T-helper 1 cell (primary cell): Measurements from ENCODE around the gene CHEK1.
"Not testable (repeated sequence)": the region's sequence is repeated elsewhere in the genome, so short reads cannot be mapped to it uniquely, and the experiment has no call there.

Experiments
- DNase-seq, 5 donors: peaks; one replicate each; pipeline ENCODE4 v3.0.0-alpha.2; 2012 to 2020

The CHEK1 gene

DNA sequence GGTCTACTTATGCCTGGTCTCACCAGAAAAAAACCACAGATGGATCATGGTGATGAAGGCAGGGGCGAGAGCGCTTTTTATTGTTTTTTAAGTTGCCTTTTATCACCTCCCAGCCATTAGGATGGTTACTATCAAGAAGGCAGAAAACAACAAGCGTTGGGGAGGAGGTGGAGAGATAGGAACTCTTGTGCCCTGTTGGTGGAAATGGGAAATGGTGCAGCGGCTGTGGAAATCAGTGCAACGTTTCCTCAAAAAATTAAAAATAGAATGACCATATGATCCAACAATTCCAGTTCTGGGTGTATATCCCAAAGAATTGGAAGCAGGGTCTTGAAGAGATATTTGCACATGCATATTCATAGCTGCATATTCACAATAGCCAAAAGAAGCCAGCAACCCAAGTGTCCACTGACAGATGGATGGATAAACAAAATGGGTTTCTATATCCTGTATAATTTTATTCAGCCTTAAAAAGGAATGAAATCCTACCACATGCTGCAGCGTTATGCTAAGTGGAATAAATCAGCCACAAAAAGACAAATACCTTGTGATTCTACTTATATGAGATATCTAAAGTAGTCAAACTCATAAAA lies 76.2 kb downstream of the CHEK1 start:
- DNase-seq, result no peak

DNA sequence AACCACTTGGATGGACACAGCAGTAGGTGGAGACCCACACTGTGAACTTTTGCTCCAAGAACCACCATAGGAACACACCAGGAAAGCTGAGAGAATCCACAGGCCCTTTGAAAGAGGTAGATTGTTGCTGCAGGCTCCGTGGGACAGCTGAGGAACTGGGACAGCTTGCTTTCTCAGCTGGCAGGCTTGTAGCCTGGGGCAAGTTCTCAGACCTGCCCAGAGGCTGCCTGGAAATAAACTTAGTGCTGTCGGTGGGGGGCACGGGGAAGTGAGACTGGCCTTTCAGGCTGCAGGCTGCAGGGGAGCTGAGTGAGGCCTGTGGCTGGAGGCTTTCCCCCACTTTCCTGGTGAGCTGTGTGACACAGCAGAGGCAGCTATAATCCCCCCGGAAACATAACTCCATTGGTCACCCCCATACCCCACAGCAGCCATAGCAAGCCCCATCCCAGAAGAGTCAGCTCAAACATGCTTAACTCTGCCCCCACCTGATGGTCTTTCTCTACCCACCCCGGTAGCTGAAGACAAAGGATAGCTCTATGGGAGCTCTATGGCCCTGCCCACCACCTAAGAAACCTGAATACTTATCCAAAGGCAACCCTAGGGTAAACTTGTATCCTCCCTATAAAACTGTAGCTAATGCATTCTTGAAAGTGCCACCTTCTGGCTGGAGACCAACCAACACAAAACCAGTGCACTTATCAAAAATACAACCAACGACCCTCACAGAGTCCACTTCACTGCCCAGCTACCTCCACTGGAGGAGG lies 77.1 kb downstream of the CHEK1 start:
- DNase-seq, result no peak

DNA sequence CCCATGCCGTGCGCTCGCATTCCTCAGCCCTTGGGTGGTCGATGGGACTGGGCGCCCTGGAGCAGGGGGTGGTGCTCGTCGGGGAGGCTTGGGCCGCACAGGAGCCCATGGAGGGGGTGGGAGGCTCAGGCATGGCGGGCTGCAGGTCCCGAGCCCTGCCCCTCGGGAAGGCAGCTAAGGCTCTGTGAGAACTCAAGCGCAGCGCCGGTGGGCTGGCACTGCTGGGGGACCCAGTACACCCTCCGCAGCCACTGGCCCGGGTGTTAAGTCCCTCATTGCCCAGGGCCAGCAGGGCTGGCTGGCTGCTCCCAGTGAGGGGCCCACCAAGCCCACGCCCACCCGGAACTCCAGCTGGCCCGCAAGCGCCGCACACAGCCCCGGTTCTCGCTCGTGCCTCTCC lies 79.7 kb downstream of the CHEK1 start:
- DNase-seq, result not testable (repeated sequence)

GRCh38 chr11:125720781-125721180 lies 95.8 kb downstream of the CHEK1 start:
- DNase-seq, result no peak

GRCh38 chr11:125724125-125724524 lies 99.2 kb downstream of the CHEK1 start:
- DNase-seq, result no peak
